ENCODE data around the gene GPS1. TPM values are rescaled to one million over a fixed set of nuclear protein-coding genes. Genes with fewer than 3 reads are reported as not detected.

The GPS1 gene
- total RNA-seq, 1 donor from 2014 or later: 64.7 TPM

DNA sequence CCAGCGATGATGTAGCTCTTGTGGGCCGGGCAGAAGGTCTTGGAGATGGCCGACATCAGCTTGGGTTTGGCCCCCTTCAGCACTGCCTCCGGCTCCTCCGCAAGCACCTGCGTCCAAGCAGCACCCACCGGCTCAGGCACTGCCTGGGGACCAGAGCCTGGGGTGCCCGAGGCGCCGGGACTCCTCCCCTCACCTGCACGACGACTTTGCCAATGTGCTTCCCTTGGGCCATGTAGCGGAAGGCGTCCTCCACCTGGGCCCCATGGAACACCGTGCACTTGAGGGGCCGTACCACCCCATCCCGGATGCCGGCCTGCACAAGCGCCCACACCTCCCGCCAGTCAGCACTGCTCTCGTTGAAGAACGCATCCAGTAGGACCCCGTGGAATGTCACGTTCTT is 31.3 kb downstream of the GPS1 start:
- no peak overlapping the region for H3K27ac ChIP-seq (ENCODE audit: low read depth, low read length)
- no peak overlapping the region for H3K9ac ChIP-seq (ENCODE audit: low read depth in 1 of 3, low read length in 3 of 3)
- no peaks in the 10 kb centered on the region for H3K9me3 ChIP-seq (ENCODE audit: control insufficient read depth in 3 of 3, low read length in 3 of 3)
- H3K27me3 ChIP-seq (ENCODE audit: control insufficient read depth in 3 of 3, insufficient read depth in 3 of 3, low read length in 3 of 3): no peaks in the 10 kb centered on the region
- peaks cover 61 to 70% (median 64%) of the 10 kb centered on the region in 3 donors for H3K36me3 ChIP-seq (ENCODE audit: control insufficient read depth in 3 of 3, insufficient read depth in 3 of 3, low read length in 3 of 3)
- no peaks in the 10 kb centered on the region for H3K4me1 ChIP-seq (ENCODE audit: control insufficient read depth in 3 of 3, insufficient read depth in 3 of 3, low read length in 3 of 3)
- no peak overlapping the region for H3K4me3 ChIP-seq (ENCODE audit: low read length in 3 of 3)

DNA sequence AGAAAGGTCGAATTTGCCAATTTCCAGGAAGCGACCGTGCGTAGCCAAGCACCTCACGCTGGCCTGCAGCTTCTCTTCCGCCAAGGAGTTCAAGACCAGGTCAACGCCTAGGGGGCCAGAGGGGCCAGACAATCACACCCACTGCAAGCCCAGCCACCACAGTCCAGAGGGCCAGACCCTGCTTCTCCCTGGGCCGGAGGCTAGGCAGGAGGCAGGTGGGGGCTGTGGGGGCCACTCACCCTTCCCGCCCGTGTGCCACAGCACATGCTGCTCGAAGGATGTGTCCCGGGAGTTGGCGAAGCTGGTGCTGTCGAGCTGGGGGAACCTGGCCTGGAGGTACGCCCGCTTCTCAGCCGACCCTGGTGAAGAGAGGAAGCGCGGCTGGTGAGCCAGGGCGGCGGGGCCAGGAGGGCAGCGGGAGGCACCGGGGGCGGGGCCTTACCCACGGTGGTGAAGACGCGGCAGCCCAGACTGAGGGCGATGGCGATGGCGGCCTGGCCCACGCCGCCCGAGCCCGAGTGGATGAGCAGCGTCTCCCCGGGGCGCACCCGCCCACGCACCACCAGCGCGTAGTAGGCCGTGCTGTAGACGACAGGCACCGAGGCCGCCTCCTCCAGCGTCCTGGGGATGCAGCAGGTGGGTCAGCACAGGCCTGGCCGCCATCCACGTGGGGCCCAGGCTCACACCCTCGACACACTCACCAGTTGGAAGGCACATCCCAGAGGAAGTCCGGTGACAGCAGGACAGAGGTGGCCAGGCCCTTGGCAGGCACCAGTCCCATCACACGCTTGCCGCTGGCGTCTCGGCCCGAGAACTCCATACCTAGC is 32.0 kb downstream of the GPS1 start:
- Histone ChIP-seq H3K4me3 (ENCODE audit: low read length in 3 of 3) (no peak overlapping the region), H3K27ac (ENCODE audit: low read depth, low read length) (no peak overlapping the region)

DNA sequence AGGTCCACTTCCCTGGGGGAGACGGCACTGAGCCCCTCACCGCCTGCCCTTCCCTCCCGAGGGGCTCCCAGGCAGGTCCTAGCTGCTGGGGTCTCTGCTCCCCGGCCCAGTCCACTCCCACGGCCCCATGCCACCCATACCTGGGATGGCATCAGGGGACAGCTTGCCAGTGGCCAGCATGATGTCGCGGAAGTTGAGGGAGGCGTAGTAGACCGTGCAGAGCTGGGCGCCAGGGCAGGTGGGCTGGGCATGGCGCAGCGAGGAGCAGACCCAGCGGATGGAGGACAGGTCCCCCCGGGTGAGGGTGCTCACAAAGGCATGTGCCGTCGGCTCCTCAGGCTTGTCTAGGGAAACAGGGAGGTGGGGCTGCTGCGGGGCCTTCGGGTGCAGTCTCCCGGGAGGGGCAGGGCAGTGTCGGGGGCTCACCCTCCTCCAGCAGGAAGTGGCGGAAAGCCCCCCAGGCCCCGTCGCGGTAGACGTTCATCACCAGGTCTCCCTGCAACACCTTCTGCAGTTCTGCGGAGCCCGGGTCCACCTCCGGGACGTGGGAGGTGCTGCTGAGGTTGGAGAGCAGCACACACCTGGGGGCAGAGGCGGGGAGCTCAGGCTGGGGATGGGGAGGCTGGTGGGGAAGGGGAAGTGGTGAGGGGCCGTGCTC is 32.8 kb downstream of the GPS1 start:
- Histone ChIP-seq H3K36me3 (ENCODE audit: control insufficient read depth in 3 of 3, insufficient read depth in 3 of 3, low read length in 3 of 3) (peaks cover 66 to 75% (median 72%) of the 10 kb centered on the region in 3 donors), H3K9ac (ENCODE audit: low read depth in 1 of 3, low read length in 3 of 3) (no peak overlapping the region), H3K4me1 (ENCODE audit: control insufficient read depth in 3 of 3, insufficient read depth in 3 of 3, low read length in 3 of 3) (no peaks in the 10 kb centered on the region), H3K9me3 (ENCODE audit: control insufficient read depth in 3 of 3, low read length in 3 of 3) (no peaks in the 10 kb centered on the region), H3K27me3 (ENCODE audit: control insufficient read depth in 3 of 3, insufficient read depth in 3 of 3, low read length in 3 of 3) (no peaks in the 10 kb centered on the region), H3K4me3 (ENCODE audit: low read length in 3 of 3) (no peak overlapping the region), H3K27ac (ENCODE audit: low read depth, low read length) (no peak overlapping the region)

More for the DNA sequence above, 32.0 kb downstream of the GPS1 start:
- peaks cover 63 to 77% (median 69%) of the 10 kb centered on the region in 3 donors for H3K36me3 ChIP-seq (ENCODE audit: control insufficient read depth in 3 of 3, insufficient read depth in 3 of 3, low read length in 3 of 3)
- H3K9me3 ChIP-seq (ENCODE audit: control insufficient read depth in 3 of 3, low read length in 3 of 3): no peaks in the 10 kb centered on the region
- H3K4me1 ChIP-seq (ENCODE audit: control insufficient read depth in 3 of 3, insufficient read depth in 3 of 3, low read length in 3 of 3): no peaks in the 10 kb centered on the region
- H3K9ac ChIP-seq (ENCODE audit: low read depth in 1 of 3, low read length in 3 of 3): no peak overlapping the region
- no peaks in the 10 kb centered on the region for H3K27me3 ChIP-seq (ENCODE audit: control insufficient read depth in 3 of 3, insufficient read depth in 3 of 3, low read length in 3 of 3)

DNA sequence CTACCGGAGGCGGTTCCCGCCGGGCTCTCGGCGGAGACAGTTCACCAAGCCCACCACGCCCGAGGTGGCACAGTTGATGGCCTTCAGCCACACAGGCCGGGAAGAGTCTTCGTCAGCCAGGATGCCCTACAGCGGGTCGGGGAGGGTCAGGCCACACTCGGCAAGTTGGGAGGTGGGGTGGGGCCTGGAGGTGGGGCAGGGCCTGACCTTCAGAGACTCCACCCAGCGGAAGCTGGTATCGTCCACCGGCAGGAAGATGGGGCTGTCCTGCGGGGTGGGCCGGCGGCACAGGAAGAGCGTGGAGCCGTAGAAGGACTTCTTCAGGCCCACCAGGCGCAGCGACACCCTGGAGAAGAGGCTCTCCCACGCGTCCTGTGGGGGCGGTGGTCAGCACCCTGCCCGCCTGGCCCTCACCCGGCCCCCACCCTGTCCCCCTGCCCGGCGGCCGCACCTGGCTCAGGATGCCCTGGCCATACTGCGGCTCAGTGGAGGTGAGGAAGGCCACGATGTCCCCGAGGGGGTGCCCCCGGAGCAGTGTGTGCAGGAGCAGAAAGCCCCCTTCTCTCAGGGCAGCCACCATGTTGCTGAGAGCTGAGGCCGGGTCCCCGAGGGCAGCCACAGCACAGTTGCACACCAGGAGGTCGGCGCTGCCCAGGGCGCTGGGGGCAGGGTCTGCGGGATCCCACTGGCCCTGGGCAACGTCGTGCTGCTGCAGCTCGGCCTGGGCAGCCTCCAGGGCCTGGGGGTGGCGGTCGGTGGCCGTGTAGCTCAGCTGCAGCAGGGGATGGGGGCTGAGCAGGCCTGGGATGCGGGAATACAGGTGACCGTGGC is 33.5 kb downstream of the GPS1 start:
- Histone ChIP-seq H3K9me3 (ENCODE audit: control insufficient read depth in 3 of 3, low read length in 3 of 3) (no peaks in the 10 kb centered on the region), H3K27me3 (ENCODE audit: control insufficient read depth in 3 of 3, insufficient read depth in 3 of 3, low read length in 3 of 3) (no peaks in the 10 kb centered on the region), H3K4me3 (ENCODE audit: low read length in 3 of 3) (no peak overlapping the region), H3K4me1 (ENCODE audit: control insufficient read depth in 3 of 3, insufficient read depth in 3 of 3, low read length in 3 of 3) (no peaks in the 10 kb centered on the region), H3K9ac (ENCODE audit: low read depth in 1 of 3, low read length in 3 of 3) (no peak overlapping the region), H3K27ac (ENCODE audit: low read depth, low read length) (no peak overlapping the region), H3K36me3 (ENCODE audit: control insufficient read depth in 3 of 3, insufficient read depth in 3 of 3, low read length in 3 of 3) (peaks cover 66 to 74% (median 68%) of the 10 kb centered on the region in 3 donors)

DNA sequence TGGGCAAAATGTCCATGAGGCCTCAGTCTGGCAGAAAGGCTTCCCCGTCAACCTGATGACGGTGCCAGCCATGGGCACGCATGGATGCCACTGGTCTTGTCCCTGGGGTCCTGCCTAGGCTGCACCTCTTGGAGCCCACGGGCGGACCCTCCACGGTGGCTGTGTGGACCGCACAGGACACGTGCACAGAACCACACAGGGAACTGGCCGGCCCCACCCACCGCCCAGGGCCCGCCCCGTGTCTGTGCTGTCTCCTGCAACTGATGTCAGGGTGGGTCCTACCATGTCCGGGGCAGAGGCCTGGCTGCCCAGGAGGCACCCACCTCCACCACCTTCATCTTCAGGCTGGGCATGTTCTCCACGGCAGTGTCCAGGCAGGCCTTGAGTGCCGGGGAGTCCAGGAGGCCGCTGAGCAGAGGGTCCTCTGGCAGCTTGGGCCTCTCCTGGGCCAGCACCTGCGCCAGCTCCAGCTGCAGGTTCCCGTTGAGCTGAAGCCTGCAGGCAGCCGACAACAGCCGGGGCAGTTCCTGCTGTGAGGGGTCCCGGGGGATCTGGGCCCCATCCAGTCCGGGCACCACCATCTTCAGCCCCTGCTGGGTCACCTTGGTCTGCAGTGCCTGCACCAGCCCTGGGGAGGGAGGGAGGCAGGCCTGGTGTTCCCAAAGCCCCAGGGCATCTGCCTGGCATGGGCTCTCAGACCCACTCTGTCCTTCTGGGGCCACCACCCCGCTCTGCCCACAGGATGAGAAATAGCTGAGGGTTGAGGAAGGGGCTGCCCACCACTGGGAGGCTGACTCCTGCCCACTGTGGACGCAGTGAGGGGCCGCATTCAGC is 34.5 kb downstream of the GPS1 start:
- H3K27me3 ChIP-seq (ENCODE audit: control insufficient read depth in 3 of 3, insufficient read depth in 3 of 3, low read length in 3 of 3): no peaks in the 10 kb centered on the region
- H3K36me3 ChIP-seq (ENCODE audit: control insufficient read depth in 3 of 3, insufficient read depth in 3 of 3, low read length in 3 of 3): peaks cover 63 to 67% (median 65%) of the 10 kb centered on the region in 3 donors

DNA sequence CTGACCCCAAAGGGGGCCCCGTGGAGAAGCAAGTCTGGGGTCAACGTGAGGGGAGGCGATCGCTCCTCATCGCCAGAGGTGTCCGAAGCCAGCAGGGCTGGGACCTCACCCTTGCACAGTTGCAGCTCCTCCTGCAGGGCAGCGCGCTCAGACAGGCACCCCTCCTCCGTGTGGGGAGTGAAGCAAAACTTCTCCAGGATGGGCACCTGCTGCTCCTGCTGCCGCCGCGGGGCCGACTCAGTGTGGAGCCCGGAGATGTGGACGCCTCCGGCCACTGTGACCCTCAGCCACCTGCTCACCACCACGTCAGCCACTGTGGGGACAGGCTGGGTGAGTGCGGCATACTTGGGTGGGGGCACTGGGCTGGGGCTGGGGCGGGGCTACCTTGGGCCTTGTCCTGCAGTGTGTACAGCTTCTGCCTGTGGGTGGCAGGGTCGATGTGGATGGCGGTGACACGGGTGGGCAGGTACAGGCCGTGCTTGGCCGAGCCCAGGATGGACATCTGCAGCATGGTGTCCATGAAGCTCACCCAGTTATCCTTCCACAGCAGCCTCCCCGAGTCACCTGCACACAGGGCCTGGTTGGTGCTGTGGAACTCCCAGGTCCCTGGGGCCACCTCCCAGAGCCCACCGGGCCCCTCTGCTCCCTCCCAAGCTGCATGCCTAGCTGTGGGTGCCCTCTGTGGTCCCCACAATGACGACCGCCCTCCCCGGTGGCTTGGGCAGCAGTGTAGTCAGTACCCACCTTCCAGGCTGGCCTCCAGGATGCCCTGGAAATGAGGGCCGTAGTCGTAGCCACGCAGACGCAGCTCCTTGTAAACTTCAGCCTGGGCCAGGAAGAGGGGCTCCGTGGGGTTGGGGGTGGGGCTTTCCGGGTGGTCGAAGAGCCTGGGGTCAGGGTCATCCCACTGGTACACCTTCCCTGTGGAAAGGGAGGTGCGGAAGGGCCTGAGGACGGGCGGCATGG is 35.5 kb downstream of the GPS1 start:
- Histone ChIP-seq H3K4me3 (ENCODE audit: low read length in 3 of 3) (no peak overlapping the region), H3K36me3 (ENCODE audit: control insufficient read depth in 3 of 3, insufficient read depth in 3 of 3, low read length in 3 of 3) (peaks cover 66 to 71% (median 70%) of the 10 kb centered on the region in 3 donors)

More for the DNA sequence above, 34.5 kb downstream of the GPS1 start:
- Histone ChIP-seq H3K27ac (ENCODE audit: low read depth, low read length) (no peak overlapping the region), H3K9me3 (ENCODE audit: control insufficient read depth in 3 of 3, low read length in 3 of 3) (no peaks in the 10 kb centered on the region), H3K4me3 (ENCODE audit: low read length in 3 of 3) (no peak overlapping the region), H3K9ac (ENCODE audit: low read depth in 1 of 3, low read length in 3 of 3) (no peak overlapping the region), H3K4me1 (ENCODE audit: control insufficient read depth in 3 of 3, insufficient read depth in 3 of 3, low read length in 3 of 3) (no peaks in the 10 kb centered on the region)

DNA sequence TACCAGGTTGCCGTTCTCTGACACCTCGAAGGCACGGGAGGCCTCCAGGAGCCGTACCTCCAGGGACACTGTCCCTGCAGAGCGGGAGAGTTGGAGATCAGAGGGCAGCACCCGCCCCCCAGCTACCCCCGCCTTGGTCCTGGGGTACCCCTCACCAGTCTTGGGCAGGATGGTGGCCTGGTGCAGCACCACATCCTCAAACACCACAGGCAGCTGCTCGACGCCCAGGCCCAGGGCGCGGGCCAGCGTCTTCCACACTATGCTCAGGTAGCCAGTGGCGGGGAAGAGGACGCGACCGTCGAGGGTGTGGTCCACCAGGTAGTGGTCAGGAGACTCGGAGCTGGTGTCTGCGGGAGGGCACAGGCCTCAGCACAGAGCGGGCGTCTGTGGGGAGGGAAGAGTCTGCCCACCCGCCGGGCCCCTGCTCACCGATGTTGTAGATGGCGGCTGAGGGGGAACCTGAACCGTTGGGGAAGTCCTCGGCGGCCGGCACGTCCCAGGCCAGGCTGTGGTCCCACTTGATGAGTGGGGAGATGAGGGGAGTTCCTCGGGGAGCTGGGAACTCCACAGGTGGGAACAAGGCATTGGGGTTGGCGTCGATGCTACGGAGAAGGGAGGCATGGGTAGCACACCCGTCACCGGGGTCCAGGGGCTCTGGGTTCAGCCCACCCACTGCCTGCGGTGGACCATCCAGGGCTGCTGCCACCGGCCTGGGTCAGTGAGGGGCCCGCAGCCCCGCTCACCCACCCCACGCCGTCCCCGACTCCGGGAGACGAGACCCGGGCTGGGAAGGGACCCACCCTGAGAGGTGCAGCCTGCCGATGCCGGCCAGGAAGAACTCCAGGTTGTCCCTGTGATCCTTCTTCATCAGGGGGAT is 36.5 kb downstream of the GPS1 start:
- Histone ChIP-seq H3K36me3 (ENCODE audit: control insufficient read depth in 3 of 3, insufficient read depth in 3 of 3, low read length in 3 of 3) (peaks cover 65 to 66% (median 66%) of the 10 kb centered on the region in 3 donors), H3K9ac (ENCODE audit: low read depth in 1 of 3, low read length in 3 of 3) (no peak overlapping the region), H3K9me3 (ENCODE audit: control insufficient read depth in 3 of 3, low read length in 3 of 3) (no peaks in the 10 kb centered on the region), H3K4me1 (ENCODE audit: control insufficient read depth in 3 of 3, insufficient read depth in 3 of 3, low read length in 3 of 3) (no peaks in the 10 kb centered on the region), H3K27ac (ENCODE audit: low read depth, low read length) (no peak overlapping the region), H3K27me3 (ENCODE audit: control insufficient read depth in 3 of 3, insufficient read depth in 3 of 3, low read length in 3 of 3) (no peaks in the 10 kb centered on the region), H3K4me3 (ENCODE audit: low read length in 3 of 3) (no peak overlapping the region)

More for the DNA sequence above, 35.5 kb downstream of the GPS1 start:
- no peaks in the 10 kb centered on the region for H3K27me3 ChIP-seq (ENCODE audit: control insufficient read depth in 3 of 3, insufficient read depth in 3 of 3, low read length in 3 of 3)
- no peaks in the 10 kb centered on the region for H3K4me1 ChIP-seq (ENCODE audit: control insufficient read depth in 3 of 3, insufficient read depth in 3 of 3, low read length in 3 of 3)
- H3K9me3 ChIP-seq (ENCODE audit: control insufficient read depth in 3 of 3, low read length in 3 of 3): no peaks in the 10 kb centered on the region
- H3K9ac ChIP-seq (ENCODE audit: low read depth in 1 of 3, low read length in 3 of 3): no peak overlapping the region
- H3K27ac ChIP-seq (ENCODE audit: low read depth, low read length): no peak overlapping the region
